OCI-LY7 (cell line): ENCODE measurements around the gene TNS1.

Experiments used
- EZH2phosphoT487 ChIP-seq: fragments of 200-600 bp; sonication (generic); IDR thresholded peaks from 2 replicates; pipeline ENCODE4 v1.6.1; 2018; ENCODE audit warnings: low read depth, borderline replicate concordance, mild to moderate bottlenecking, mixed run types, antibody characterized with exemption, low read length, moderate library complexity, mixed read lengths
- TF ChIP-seq, protein P1 (sequence below): fragments of 200-600 bp; sonication (generic); conservative IDR thresholded peaks from 2 replicates; pipeline ENCODE4 v1.5.1; 2014; ENCODE audit warnings: mild to moderate bottlenecking, antibody characterized with exemption, low read length, moderate library complexity, mixed read lengths

DNA sequence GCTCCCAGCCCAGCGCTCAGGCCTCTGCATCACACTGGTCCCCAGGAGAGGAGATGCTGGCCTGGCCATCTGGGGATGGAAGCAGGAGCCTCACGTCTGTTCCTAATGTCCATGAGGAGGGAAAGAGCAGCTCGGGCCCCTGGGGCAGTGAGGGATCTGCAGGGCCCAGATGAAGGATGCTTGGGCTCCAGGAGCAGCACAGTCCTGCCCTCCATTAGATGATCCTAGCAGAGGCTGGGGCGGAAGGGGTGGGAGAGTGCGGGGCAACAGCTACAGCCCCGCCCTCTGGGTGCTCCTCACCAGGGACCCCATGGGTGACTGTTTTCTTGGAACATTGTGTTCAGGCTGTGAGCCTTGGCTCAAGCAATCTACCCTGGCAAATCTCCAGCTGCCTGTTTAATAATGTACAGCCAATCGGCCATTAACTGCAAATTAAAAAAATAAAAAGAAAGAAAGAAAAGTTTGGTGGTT lies 49.7 kb downstream of the TNS1 start:
- TF ChIP-seq, protein P1, sequence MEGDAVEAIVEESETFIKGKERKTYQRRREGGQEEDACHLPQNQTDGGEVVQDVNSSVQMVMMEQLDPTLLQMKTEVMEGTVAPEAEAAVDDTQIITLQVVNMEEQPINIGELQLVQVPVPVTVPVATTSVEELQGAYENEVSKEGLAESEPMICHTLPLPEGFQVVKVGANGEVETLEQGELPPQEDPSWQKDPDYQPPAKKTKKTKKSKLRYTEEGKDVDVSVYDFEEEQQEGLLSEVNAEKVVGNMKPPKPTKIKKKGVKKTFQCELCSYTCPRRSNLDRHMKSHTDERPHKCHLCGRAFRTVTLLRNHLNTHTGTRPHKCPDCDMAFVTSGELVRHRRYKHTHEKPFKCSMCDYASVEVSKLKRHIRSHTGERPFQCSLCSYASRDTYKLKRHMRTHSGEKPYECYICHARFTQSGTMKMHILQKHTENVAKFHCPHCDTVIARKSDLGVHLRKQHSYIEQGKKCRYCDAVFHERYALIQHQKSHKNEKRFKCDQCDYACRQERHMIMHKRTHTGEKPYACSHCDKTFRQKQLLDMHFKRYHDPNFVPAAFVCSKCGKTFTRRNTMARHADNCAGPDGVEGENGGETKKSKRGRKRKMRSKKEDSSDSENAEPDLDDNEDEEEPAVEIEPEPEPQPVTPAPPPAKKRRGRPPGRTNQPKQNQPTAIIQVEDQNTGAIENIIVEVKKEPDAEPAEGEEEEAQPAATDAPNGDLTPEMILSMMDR, result no peak
- TF ChIP-seq EZH2phosphoT487, result no peak
